HTERT RPE-1 (cell line): Measurements from ENCODE around the gene MICB.

ENCODE experiments used
- in situ Hi-C: fragments of 300-500 bp; cut with MboI; formaldehyde crosslinking; loops from 4 replicates; pipeline ENCODE4 v1.14.3; 2020; ENCODE audit warnings: low sequenced_read_pairs

MICB gene

DNA sequence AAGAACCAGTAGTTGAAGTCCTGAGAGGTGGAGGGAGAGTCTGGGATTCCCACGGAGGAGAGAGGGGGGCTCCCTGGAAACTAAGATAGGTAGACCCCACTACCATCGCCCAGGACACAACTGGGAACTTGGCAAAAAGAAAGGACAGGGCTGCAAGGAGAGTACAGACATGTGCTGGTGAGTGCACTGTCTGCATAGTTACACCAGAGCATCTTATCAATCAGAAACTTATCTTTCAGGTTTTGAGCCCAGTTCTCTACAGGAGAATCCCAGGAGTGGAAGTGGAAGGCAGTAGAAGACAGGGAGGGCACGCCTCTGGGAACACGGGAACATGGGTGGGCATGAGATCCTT, 61.6 kb downstream of the MICB start:
- in situ Hi-C loops: no loop called here

DNA sequence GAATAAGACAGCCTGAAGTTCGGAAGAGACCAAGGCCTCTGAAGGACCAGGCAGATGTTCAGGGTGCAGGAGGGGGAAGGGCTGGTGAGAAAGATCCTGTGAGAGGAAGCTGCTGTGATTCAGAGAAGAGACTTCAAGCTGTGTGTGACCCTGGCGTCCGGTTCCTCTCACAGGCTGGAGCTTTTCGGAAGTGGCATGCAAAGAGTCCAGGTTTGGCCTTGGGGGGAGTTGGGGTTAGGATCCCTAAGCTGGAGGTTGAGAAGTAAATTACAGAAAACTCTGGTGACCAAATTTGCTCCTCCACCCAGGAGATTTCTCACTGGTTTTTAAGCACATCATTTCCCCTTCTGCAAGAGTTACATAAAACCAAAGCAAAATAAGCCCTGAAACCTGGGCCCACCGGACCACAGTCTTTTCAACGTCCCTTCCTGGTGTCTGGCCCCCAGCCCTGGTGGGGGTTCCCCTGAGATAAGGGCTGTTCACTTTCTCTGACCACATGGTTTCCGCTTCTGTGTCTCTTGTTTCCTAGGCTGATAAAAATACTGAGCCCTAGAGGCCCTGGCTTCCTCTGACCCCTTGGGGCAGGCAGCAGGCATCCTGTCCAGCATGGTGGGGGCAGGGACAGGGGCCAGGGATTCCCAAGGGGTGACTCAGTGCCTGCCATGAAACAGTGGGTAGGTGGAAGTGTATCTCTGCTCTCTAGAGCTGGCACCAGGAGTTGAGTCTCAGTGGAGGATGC, 62.2 kb downstream of the MICB start:
- in situ Hi-C loops: no loop called here

DNA sequence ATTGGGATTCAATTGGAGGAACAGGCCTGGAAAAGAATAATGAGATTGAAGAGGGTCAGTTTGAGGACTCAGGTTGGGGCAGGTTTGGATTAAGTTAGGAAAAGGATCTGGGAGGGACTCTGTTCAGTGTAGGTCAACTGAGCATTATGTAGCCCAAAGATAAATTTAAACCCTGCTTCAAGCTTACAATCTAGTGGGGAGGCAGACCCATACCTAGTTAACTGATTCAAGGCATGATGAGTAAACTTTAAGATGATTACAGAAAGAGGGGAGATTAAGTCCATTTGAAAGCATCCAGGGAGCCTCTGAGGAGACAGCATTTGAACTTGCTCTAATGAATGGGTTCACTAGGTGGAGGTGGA, 62.7 kb downstream of the MICB start:
- in situ Hi-C loops: no loop called here
